ENCODE data around the gene COX4I1.

- TF ChIP-seq TAF1 (IDR thresholded peaks at IDR 0.05; ENCODE audit: low read depth, low read length): no peak
- TF ChIP-seq, protein P1, sequence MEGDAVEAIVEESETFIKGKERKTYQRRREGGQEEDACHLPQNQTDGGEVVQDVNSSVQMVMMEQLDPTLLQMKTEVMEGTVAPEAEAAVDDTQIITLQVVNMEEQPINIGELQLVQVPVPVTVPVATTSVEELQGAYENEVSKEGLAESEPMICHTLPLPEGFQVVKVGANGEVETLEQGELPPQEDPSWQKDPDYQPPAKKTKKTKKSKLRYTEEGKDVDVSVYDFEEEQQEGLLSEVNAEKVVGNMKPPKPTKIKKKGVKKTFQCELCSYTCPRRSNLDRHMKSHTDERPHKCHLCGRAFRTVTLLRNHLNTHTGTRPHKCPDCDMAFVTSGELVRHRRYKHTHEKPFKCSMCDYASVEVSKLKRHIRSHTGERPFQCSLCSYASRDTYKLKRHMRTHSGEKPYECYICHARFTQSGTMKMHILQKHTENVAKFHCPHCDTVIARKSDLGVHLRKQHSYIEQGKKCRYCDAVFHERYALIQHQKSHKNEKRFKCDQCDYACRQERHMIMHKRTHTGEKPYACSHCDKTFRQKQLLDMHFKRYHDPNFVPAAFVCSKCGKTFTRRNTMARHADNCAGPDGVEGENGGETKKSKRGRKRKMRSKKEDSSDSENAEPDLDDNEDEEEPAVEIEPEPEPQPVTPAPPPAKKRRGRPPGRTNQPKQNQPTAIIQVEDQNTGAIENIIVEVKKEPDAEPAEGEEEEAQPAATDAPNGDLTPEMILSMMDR (IDR thresholded peaks at IDR 0.05; ENCODE audit: control extremely low read depth in 1 of 3, insufficient read depth in 1 of 3, low read depth in 1 of 3, low read length in 3 of 3): no peak
- no peak for TF ChIP-seq POLR2AphosphoS5 (IDR thresholded peaks at IDR 0.05; ENCODE audit: low read depth, low read length)
- TF ChIP-seq POLR2A (IDR thresholded peaks at IDR 0.05; ENCODE audit: control extremely low read depth in 1 of 2, low read depth in 2 of 2, low read length in 2 of 2): no peak
- TF ChIP-seq EZH2 (IDR thresholded peaks at IDR 0.05; ENCODE audit: low read depth, low read length, severe bottlenecking): no peak
- TF ChIP-seq MAFK (IDR thresholded peaks at IDR 0.05; ENCODE audit: low read depth, low read length): no peak
- no peak for TF ChIP-seq MAX (IDR thresholded peaks at IDR 0.05)
- no peak for TF ChIP-seq CEBPB (IDR thresholded peaks at IDR 0.05; ENCODE audit: low read depth, low read length)
- TF ChIP-seq CHD1 (IDR thresholded peaks at IDR 0.05; ENCODE audit: low read depth, low read length): no peak
Observed at GRCh38 chr16:85751698-85752501, 47.6 kb upstream of the COX4I1 start.
